ENCODE measurements around the gene PPP1R9B.
A peak's percentile ranks its signal among the peaks of the same experiment; 100 is the strongest.

PPP1R9B gene

GRCh38 chr17:50187751-50188530 is 37.5 kb upstream of the PPP1R9B start:
- no peak for DNase-seq

GRCh38 chr17:50187394-50187725 is 36.9 kb upstream of the PPP1R9B start:
- no peak for DNase-seq

GRCh38 chr17:50186661-50187393 is 36.4 kb upstream of the PPP1R9B start:
- no peak for DNase-seq

- DNase-seq: no peak
Measured at GRCh38 chr17:50185631-50186471, 35.4 kb upstream of the PPP1R9B start.

GRCh38 chr17:50184611-50185398 is 34.3 kb upstream of the PPP1R9B start:
- peak in 1 of 2 donors; percentile 26 for DNase-seq

- DNase-seq: no peak
Measured at GRCh38 chr17:50184064-50184463, 33.6 kb upstream of the PPP1R9B start.

- DNase-seq: no peak
Measured at GRCh38 chr17:50183421-50183994, 33.0 kb upstream of the PPP1R9B start.

- no peak for DNase-seq
Measured at GRCh38 chr17:50182783-50183420, 32.4 kb upstream of the PPP1R9B start.

GRCh38 chr17:50181591-50182560 is 31.4 kb upstream of the PPP1R9B start:
- DNase-seq: no peak

- no peak for DNase-seq
Measured at GRCh38 chr17:50181144-50181543, 30.7 kb upstream of the PPP1R9B start.

GRCh38 chr17:50180620-50181019 is 30.1 kb upstream of the PPP1R9B start:
- no peak for DNase-seq

GRCh38 chr17:50180111-50180510 is 29.6 kb upstream of the PPP1R9B start:
- DNase-seq: no peak

- DNase-seq: peak; percentile 61 to 62
Measured at GRCh38 chr17:50177983-50178834, 27.7 kb upstream of the PPP1R9B start.

- DNase-seq: no peak
Measured at GRCh38 chr17:50177476-50177875, 27.0 kb upstream of the PPP1R9B start.

GRCh38 chr17:50176559-50177357 is 26.3 kb upstream of the PPP1R9B start:
- no peak for DNase-seq

GRCh38 chr17:50175035-50175807 is 24.7 kb upstream of the PPP1R9B start:
- no peak for DNase-seq

- no peak for DNase-seq
Measured at GRCh38 chr17:50174444-50174843, 24.0 kb upstream of the PPP1R9B start.
